Mammary epithelial cell (primary cell): ENCODE results near the gene USP24.

Experiments used
- CTCF ChIP-seq, 2 donors: IDR thresholded peaks in 1 of 2; conservative IDR thresholded peaks in 1 of 2; 2 replicates each; pipeline ENCODE4 v1.5.1; 2011 to 2012; ENCODE audit warnings: inconsistent platforms in 2 of 2, low read length in 2 of 2, mild to moderate bottlenecking in 2 of 2, control low read depth in 1 of 2, low read depth in 1 of 2; ENCODE audit not compliant: insufficient read depth in 1 of 2; ENCODE audit errors: extremely low read depth in 1 of 2
- EZH2 ChIP-seq: IDR thresholded peaks from 2 replicates; pipeline ENCODE4 v1.6.1; 2012; ENCODE audit warnings: low read length, inconsistent platforms, borderline replicate concordance

DNA sequence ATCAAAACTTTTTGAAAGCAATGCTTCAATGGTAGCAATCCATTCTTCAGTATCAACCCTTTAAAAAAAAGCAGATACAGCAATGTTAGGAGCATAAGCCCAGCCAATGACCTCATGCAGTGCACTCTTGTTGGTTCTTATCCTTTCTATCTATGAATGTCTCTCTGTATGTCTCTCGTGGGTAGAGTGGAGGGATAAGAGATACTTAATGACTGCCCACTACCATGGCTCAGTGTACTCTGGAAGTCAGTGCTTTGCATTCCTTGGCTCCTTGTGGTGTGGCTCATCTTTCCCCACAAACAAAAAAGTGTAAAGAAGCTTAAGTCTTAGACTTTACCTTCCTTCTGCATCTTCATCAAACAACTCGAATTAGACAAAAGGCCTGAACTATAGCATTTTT is 125.5 kb downstream of the USP24 start:
- TF ChIP-seq EZH2, result no peak
- no peak for TF ChIP-seq CTCF (conservative IDR thresholded peaks at IDR 0.05 in 1 of 2, IDR thresholded peaks at IDR 0.05 in 1 of 2; ENCODE audit: extremely low read depth in 1 of 2, insufficient read depth in 1 of 2, low read depth in 1 of 2, low read length in 2 of 2)
